GM10248 (cell line): Measurements from ENCODE around the gene ZSWIM7.
A peak's percentile ranks its signal among the peaks of the same experiment; 100 is the strongest.

Experiments
- CTCF ChIA-PET: fragments of 300-600 bp; sonication (Branson Sonifier 250); formaldehyde crosslinking; extraction: SDS; loops from one replicate; lab custom pipeline; 2021; ENCODE audit warnings: antibody characterized with exemption; lab: Yijun Ruan, JAX
- POLR2A ChIA-PET: fragments of 350-650 bp; sonication (Branson Sonifier 250); formaldehyde crosslinking; extraction: SDS; loops from one replicate; lab custom pipeline; 2020; ENCODE audit warnings: antibody characterized with exemption; lab: Yijun Ruan, JAX
- DNase-seq: peaks from one replicate; pipeline ENCODE4 v3.0.0; 2012; ENCODE audit errors: extremely low spot score
- CTCF ChIP-seq: IDR thresholded peaks from 2 replicates; pipeline ENCODE4 v1.5.1; 2012; ENCODE audit warnings: mild to moderate bottlenecking, low read depth; ENCODE audit errors: extremely low read depth, missing control alignments, control extremely low read depth

ZSWIM7 gene

GRCh38 chr17:15999141-15999973, at the start of gene ZSWIM7, which contains the start of gene TTC19:
Gene ZSWIM7 (minus strand): TSS chr17:15999704. CDS start chr17:15999594, 110 bp downstream.
Gene TTC19 (plus strand): TSS chr17:15999824. CDS start chr17:15999849, 25 bp downstream.
- DNase-seq: peak; percentile 98
- POLR2A ChIA-PET: interaction anchor here (0.7 to 1.2 kb wide), 3 partner anchors 14 to 1449 kb away, joined by 4 to 5 read pairs (median 4); no protein-coding TSS in a partner anchor
- no peak for TF ChIP-seq CTCF
- CTCF ChIA-PET: interaction anchor here (0.8 to 3.8 kb wide), 11 partner anchors 8 to 742 kb away, joined by 3 to 21 read pairs (median 4); no protein-coding TSS in a partner anchor

GRCh38 chr17:16048811-16049449, 49.4 kb upstream of the ZSWIM7 start:
- no peak for TF ChIP-seq CTCF
- CTCF ChIA-PET: interaction anchor here (1.0 to 1.2 kb wide), 3 partner anchors 10 to 18 kb away, joined by 3 read pairs; no protein-coding TSS in a partner anchor
- no peak for DNase-seq
- POLR2A ChIA-PET: no interaction called here

GRCh38 chr17:16046966-16047365, 47.5 kb upstream of the ZSWIM7 start:
- DNase-seq: no peak
- POLR2A ChIA-PET: no interaction called here
- TF ChIP-seq CTCF: no peak
- CTCF ChIA-PET: interaction anchor here (1.3 to 1.7 kb wide), 4 partner anchors 9 to 20 kb away, joined by 4 to 6 read pairs (median 4); no protein-coding TSS in a partner anchor

- CTCF ChIA-PET: interaction anchor here (1.3 to 2.1 kb wide), 2 partner anchors 11 to 18 kb away, joined by 3 to 5 read pairs; no protein-coding TSS in a partner anchor
Observed at GRCh38 chr17:16044487-16044886, 45.0 kb upstream of the ZSWIM7 start.

GRCh38 chr17:16040710-16041251, 41.3 kb upstream of the ZSWIM7 start:
- POLR2A ChIA-PET: no interaction called here
- DNase-seq: no peak

More at GRCh38 chr17:16044487-16044886, 45.0 kb upstream of the ZSWIM7 start:
- POLR2A ChIA-PET: interaction anchor here (0.6 kb wide), 2 partner anchors 49 to 52 kb away, joined by 3 read pairs; no protein-coding TSS in a partner anchor
- no peak for TF ChIP-seq CTCF
- DNase-seq: no peak

More at GRCh38 chr17:16040710-16041251, 41.3 kb upstream of the ZSWIM7 start:
- CTCF ChIA-PET: no interaction called here
- no peak for TF ChIP-seq CTCF
